GM12878 (cell line): ENCODE measurements around the gene RMDN3.

Source experiments
- CTCF ChIP-seq, 3 experiments: IDR thresholded peaks in 2 of 3; conservative IDR thresholded peaks in 1 of 3; 2 replicates each; pipeline ENCODE4 v1.5.1; 2011; ENCODE audit warnings: low read depth in 3 of 3, low read length in 3 of 3, mild to moderate bottlenecking in 3 of 3, control low read depth in 2 of 3, moderate library complexity in 2 of 3, inconsistent platforms in 1 of 3, mixed read lengths in 1 of 3; ENCODE audit not compliant: control insufficient read depth in 2 of 3, insufficient read depth in 1 of 3; ENCODE audit errors: extremely low read depth in 1 of 3
- EGR1 ChIP-seq, 2 experiments: IDR thresholded peaks; 1 replicate in 1 of 2; 2 replicates in 1 of 2; pipeline ENCODE4 v1.6.1; 2011 to 2012; ENCODE audit warnings: low read depth in 2 of 2, low read length in 2 of 2, borderline replicate concordance in 1 of 2, mild to moderate bottlenecking in 1 of 2, moderate library complexity in 1 of 2
- EP300 ChIP-seq, 2 experiments: fragments of 150-350 bp in 1 of 2; IDR thresholded peaks; 2 replicates each; pipeline ENCODE4 v1.6.1; 2011 to 2012; ENCODE audit warnings: low read depth in 2 of 2, low read length in 2 of 2, borderline replicate concordance in 1 of 2, improper control_type of control experiment in 1 of 2, inconsistent platforms in 1 of 2; ENCODE audit not compliant: control insufficient read depth in 1 of 2
- EZH2 ChIP-seq: IDR thresholded peaks from 2 replicates; pipeline ENCODE4 v1.6.1; 2012; ENCODE audit warnings: low read depth, mild to moderate bottlenecking, control low read depth, inconsistent platforms, low read length, borderline replicate concordance; ENCODE audit not compliant: control insufficient read depth
- GABPA ChIP-seq: IDR thresholded peaks from 2 replicates; pipeline ENCODE4 v1.6.1; 2014; ENCODE audit warnings: antibody characterized with exemption, low read depth, mild to moderate bottlenecking, inconsistent platforms
- IKZF2 ChIP-seq, 2 experiments: fragments of 450-650 bp; IDR thresholded peaks; 2 replicates each; pipeline ENCODE4 v1.6.1; 2017; ENCODE audit warnings: mild to moderate bottlenecking in 2 of 2, moderate library complexity in 2 of 2
- MAX ChIP-seq: IDR thresholded peaks from 2 replicates; pipeline ENCODE4 v1.6.1; 2012; ENCODE audit warnings: low read depth, low read length, improper control_type of control experiment
- POLR2A ChIP-seq: IDR thresholded peaks from 2 replicates; pipeline ENCODE4 v1.6.1; 2011; ENCODE audit warnings: low read depth, mild to moderate bottlenecking, low read length
- POLR2AphosphoS5 ChIP-seq: IDR thresholded peaks from 2 replicates; pipeline ENCODE4 v1.6.1; 2011; ENCODE audit warnings: mild to moderate bottlenecking, low read length, inconsistent platforms
- SP1 ChIP-seq: IDR thresholded peaks from one replicate; pipeline ENCODE4 v1.6.1; 2011; ENCODE audit warnings: low read depth, low read length
- TCF7 ChIP-seq: IDR thresholded peaks from 2 replicates; pipeline ENCODE4 v1.6.1; 2014; ENCODE audit warnings: antibody characterized with exemption, borderline replicate concordance

DNA sequence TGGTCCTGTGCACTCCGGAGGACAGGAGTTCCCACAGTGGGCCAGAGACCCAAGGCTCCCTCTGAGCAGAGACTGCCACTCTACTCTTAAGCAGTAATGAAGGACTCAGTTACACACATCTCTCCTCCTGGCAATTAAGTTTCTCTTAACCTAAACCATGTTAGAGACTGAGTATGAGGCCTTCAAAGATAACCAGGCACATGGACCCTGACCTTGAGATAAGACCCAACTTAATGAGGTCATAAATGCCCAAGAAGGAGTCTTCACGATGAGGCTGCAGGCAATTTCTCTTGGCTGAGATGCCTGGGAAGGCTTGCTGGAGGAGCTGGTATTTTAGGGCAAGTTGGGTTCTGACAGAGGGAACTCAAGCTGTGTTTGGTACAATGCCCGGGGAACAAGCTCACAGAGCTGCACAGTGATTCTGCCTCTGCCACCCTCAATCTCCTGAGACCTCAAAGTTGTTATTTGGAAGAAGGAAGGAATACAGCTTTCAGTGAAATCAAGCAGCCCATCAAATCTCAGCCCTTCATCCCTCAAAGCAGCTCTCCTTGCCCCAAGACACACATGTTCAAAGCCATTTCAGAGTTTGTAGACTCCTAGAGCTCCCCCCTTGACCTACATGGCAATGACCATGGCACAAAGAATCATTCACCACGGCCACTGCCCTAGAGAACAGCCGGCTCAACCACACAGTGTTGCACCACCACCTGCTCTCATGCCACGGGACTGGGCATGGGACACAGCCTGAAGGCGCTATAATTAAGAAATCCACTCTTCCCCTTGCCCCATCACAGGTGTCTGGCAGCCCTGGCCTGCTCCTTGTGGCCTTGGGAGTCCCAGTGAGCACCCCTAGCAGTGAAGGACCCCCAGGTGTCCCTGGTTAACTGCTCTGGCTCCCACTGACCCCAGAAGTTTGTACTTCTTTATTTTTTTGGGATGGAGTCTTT is 7.1 kb downstream of the RMDN3 start:
- TF ChIP-seq EP300 (IDR thresholded peaks at IDR 0.05; ENCODE audit: borderline replicate concordance in 1 of 2, control insufficient read depth in 1 of 2, low read depth in 2 of 2, low read length in 2 of 2) (no peak), IKZF2 (IDR thresholded peaks at IDR 0.05) (no peak), MAX (no peak), SP1 (no peak), POLR2AphosphoS5 (no peak), CTCF (IDR thresholded peaks at IDR 0.05 in 2 of 3, conservative IDR thresholded peaks at IDR 0.05 in 1 of 3; ENCODE audit: control insufficient read depth in 2 of 3, extremely low read depth in 1 of 3, insufficient read depth in 1 of 3, low read depth in 3 of 3, low read length in 3 of 3) (no peak), EZH2 (no peak), POLR2A (no peak), EGR1 (IDR thresholded peaks at IDR 0.05; ENCODE audit: borderline replicate concordance in 1 of 2, low read depth in 2 of 2, low read length in 2 of 2) (no peak), TCF7 (no peak), GABPA (no peak)
